DOHH2 (cell line): Measurements from ENCODE around the gene CLK1.

ENCODE experiments used
- EZH2phosphoT487 ChIP-seq: fragments of 200-600 bp; sonication (generic); IDR thresholded peaks from 2 replicates; pipeline ENCODE4 v1.6.1; 2017; ENCODE audit warnings: borderline replicate concordance, mild to moderate bottlenecking, antibody characterized with exemption, low read length, moderate library complexity, mixed read lengths
- TF ChIP-seq, protein P1 (sequence below): fragments of 200-600 bp; sonication (generic); IDR thresholded peaks from one replicate; pipeline ENCODE4 v1.5.1; 2014; ENCODE audit warnings: antibody characterized with exemption, mild to moderate bottlenecking, low read depth, low read length; ENCODE audit not compliant: poor library complexity, severe bottlenecking

- TF ChIP-seq, protein P1, sequence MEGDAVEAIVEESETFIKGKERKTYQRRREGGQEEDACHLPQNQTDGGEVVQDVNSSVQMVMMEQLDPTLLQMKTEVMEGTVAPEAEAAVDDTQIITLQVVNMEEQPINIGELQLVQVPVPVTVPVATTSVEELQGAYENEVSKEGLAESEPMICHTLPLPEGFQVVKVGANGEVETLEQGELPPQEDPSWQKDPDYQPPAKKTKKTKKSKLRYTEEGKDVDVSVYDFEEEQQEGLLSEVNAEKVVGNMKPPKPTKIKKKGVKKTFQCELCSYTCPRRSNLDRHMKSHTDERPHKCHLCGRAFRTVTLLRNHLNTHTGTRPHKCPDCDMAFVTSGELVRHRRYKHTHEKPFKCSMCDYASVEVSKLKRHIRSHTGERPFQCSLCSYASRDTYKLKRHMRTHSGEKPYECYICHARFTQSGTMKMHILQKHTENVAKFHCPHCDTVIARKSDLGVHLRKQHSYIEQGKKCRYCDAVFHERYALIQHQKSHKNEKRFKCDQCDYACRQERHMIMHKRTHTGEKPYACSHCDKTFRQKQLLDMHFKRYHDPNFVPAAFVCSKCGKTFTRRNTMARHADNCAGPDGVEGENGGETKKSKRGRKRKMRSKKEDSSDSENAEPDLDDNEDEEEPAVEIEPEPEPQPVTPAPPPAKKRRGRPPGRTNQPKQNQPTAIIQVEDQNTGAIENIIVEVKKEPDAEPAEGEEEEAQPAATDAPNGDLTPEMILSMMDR: no peak
- TF ChIP-seq EZH2phosphoT487: no peak
Observed at GRCh38 chr2:200869014-200869413, 4.6 kb upstream of the CLK1 start.
